KMS-11 (cell line): Measurements from ENCODE around the gene GPN3.

ENCODE experiments used
- H2AFZ ChIP-seq: fragments of 200-600 bp; sonication (generic); 2 replicates; pipeline ENCODE4 v1.6.1; 2016; ENCODE audit warnings: antibody characterized with exemption, mixed run types, low read depth
- H3K27ac ChIP-seq: fragments of 200-600 bp; sonication (generic); 2 replicates; pipeline ENCODE4 v1.6.1; 2016; ENCODE audit warnings: mild to moderate bottlenecking, mixed run types
- H3K27me3 ChIP-seq: fragments of 200-600 bp; sonication (generic); 2 replicates; pipeline ENCODE4 v1.6.1; 2017; ENCODE audit warnings: mild to moderate bottlenecking, low read depth, mixed run types, moderate library complexity; ENCODE audit not compliant: insufficient read depth
- H3K36me3 ChIP-seq: fragments of 200-600 bp; sonication (generic); 2 replicates; pipeline ENCODE4 v1.6.1; 2017; ENCODE audit warnings: mild to moderate bottlenecking, mixed run types; ENCODE audit not compliant: insufficient read depth
- H3K4me1 ChIP-seq: fragments of 200-600 bp; sonication (generic); 2 replicates; pipeline ENCODE4 v1.6.1; 2016; ENCODE audit warnings: mild to moderate bottlenecking, low read depth, mixed run types; ENCODE audit not compliant: poor library complexity, severe bottlenecking
- H3K4me2 ChIP-seq: fragments of 200-600 bp; sonication (generic); 2 replicates; pipeline ENCODE4 v1.7.0; 2016; ENCODE audit warnings: mild to moderate bottlenecking, mixed run types
- H3K4me3 ChIP-seq: fragments of 200-600 bp; sonication (generic); IDR thresholded peaks from 2 replicates; pipeline ENCODE4 v1.6.1; 2017; ENCODE audit warnings: low read depth, low read length, mixed read lengths; ENCODE audit not compliant: insufficient read depth
- H3K79me2 ChIP-seq: fragments of 200-600 bp; sonication (generic); 2 replicates; pipeline ENCODE4 v1.6.1; 2016; ENCODE audit warnings: low read depth, mixed run types; ENCODE audit not compliant: insufficient read depth
- H3K9ac ChIP-seq: fragments of 200-600 bp; sonication (generic); 2 replicates; pipeline ENCODE4 v1.6.1; 2016; ENCODE audit warnings: mild to moderate bottlenecking, mixed run types
- H4K20me1 ChIP-seq: fragments of 200-600 bp; sonication (generic); 2 replicates; pipeline ENCODE4 v1.6.1; 2016; ENCODE audit warnings: mild to moderate bottlenecking, mixed run types; ENCODE audit not compliant: insufficient read depth
- TF ChIP-seq, protein P1 (sequence below): fragments of 200-600 bp; sonication (generic); conservative IDR thresholded peaks from 2 replicates; pipeline ENCODE4 v1.6.1; 2017; ENCODE audit warnings: low read depth, mild to moderate bottlenecking, antibody characterized with exemption, low read length, moderate library complexity, mixed read lengths

Gene GPN3

DNA sequence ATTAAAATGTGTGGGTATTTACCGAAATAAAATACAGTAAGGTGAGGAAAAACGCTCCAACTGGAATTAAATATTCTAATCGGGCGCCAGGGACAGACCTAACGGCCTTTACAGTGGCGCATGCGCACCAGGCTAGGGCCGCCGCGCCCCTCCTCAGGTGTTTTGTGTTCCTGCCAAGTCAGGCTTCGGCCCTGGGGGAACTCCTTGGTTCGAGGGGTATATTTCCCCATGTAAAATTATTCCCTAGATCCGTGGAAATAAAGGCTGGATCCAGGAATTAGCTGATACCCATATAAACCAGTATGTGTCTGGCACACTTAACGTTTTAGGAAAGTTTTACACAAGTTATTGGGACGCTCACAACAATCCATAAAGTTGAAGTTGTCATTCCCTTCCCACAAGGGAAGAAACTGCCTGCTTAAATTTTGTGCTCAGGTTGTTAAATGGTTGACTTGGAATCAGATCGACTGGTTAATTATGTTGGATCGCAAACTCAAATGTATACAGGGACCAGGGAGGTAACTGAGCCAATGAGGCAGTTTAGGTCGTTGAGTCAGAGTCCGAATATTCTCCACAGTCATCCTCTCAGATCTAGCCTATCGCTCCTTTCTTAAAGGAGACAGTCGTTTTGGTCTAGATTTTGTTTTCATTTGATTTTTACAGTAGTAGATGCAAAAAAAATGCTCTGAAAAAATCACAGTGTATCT lies 63.9 kb downstream of the GPN3 start:
- peaks cover 43% of the 10 kb centered on the region for H3K79me2 ChIP-seq
- no peaks in the 10 kb centered on the region for H3K36me3 ChIP-seq
- H3K27ac ChIP-seq, result peak overlapping the region; percentile 92
- no peaks in the 10 kb centered on the region for H3K27me3 ChIP-seq
- H3K9ac ChIP-seq, result peak overlapping the region; percentile 90
- H2AFZ ChIP-seq, result peak overlapping the region; percentile 92
- H4K20me1 ChIP-seq, result no peaks in the 10 kb centered on the region
- peak overlapping the region; percentile 48 for H3K4me2 ChIP-seq
- TF ChIP-seq, protein P1, sequence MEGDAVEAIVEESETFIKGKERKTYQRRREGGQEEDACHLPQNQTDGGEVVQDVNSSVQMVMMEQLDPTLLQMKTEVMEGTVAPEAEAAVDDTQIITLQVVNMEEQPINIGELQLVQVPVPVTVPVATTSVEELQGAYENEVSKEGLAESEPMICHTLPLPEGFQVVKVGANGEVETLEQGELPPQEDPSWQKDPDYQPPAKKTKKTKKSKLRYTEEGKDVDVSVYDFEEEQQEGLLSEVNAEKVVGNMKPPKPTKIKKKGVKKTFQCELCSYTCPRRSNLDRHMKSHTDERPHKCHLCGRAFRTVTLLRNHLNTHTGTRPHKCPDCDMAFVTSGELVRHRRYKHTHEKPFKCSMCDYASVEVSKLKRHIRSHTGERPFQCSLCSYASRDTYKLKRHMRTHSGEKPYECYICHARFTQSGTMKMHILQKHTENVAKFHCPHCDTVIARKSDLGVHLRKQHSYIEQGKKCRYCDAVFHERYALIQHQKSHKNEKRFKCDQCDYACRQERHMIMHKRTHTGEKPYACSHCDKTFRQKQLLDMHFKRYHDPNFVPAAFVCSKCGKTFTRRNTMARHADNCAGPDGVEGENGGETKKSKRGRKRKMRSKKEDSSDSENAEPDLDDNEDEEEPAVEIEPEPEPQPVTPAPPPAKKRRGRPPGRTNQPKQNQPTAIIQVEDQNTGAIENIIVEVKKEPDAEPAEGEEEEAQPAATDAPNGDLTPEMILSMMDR, result no peak
- peaks cover 5% of the 10 kb centered on the region for H3K4me1 ChIP-seq
- no peak overlapping the region for H3K4me3 ChIP-seq

DNA sequence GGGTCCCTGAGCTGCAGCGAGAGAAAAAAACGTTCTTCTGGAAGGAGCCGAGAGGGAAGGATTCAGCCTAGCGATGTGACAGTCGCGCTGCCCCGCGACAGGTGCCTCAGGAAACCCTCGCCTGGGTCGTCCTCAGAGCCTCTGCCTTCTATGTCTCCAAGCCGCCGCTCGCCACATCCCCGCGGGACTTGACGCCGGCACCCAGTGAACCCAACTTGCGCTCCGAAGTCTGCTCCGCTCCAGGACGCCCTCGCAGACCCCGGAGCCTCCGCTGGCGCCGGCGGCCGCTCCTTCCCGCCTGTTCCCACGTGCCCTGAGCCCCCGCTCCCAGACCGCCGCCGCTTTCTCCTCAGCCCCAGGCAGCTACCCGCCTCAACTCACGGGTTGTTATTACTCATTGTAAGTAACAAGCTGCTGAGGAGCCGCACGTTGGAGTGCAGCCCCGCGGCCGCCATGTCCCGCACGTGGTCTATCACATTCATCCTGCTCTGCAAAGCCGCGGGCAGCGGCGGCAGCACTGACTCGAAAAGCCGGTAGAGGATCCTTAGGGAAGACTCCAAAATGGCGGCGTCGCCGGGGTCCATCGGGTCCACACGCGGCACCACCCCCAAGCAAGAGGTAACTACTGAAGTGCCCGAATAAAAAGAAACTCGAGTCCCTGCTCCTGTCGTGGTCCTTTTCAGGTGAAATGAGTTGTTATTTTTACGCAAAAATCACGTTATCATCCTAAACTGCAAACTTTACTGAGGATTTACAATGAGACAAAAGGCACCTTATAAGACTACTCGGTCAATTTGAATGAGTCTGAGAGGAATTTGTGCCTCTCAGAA lies 64.7 kb downstream of the GPN3 start, which contains the start of gene ANAPC7:
Gene ANAPC7 (minus strand): TSS at position 563 of the 830 bp plus-strand sequence. CDS start 81 bp downstream, at position 482.
- Histone ChIP-seq H3K4me2 (peak within 1 kb of the TSS; percentile 78), H3K9ac (peak within 1 kb of the TSS; percentile 90), H3K27ac (peak within 1 kb of the TSS; percentile 92), H3K4me1 (peaks cover 5% of the 10 kb centered on the region), H3K36me3 (no peaks in the 10 kb centered on the region), H3K79me2 (peaks cover 43% of the 10 kb centered on the region), H2AFZ (peak within 1 kb of the TSS; percentile 92), H3K27me3 (no peaks in the 10 kb centered on the region), H3K4me3 (no peak within 1 kb of the TSS), H4K20me1 (no peaks in the 10 kb centered on the region)
- TF ChIP-seq, protein P1, result no peak
